H9 (cell line): ENCODE results near the gene MAP2. TPM values are rescaled to one million over a fixed set of nuclear protein-coding genes. Genes with fewer than 3 reads are reported as not detected.

Experiments used
- DNase-seq: peaks from one replicate; pipeline ENCODE4 v3.0.0-alpha.2; 2017
- H2AFZ ChIP-seq: one replicate; pipeline ENCODE4 v1.6.1; 2013; ENCODE audit warnings: mild to moderate bottlenecking, low read length, control low read depth, moderate library complexity
- H2AK5ac ChIP-seq: 2 replicates; pipeline ENCODE4 v1.6.1; 2013; ENCODE audit warnings: low read length, control low read depth, mixed read lengths; ENCODE audit not compliant: insufficient read length
- H2BK120ac ChIP-seq: one replicate; pipeline ENCODE4 v1.6.1; 2013; ENCODE audit warnings: low read depth, mild to moderate bottlenecking, low read length, control low read depth, inconsistent platforms; ENCODE audit not compliant: poor library complexity, severe bottlenecking
- H2BK12ac ChIP-seq: 2 replicates; pipeline ENCODE4 v1.6.1; 2013; ENCODE audit warnings: low read length, control low read depth, mixed read lengths, low read depth; ENCODE audit not compliant: insufficient read length
- H2BK15ac ChIP-seq: 2 replicates; pipeline ENCODE4 v1.6.1; 2013; ENCODE audit warnings: low read depth, low read length, control low read depth
- H2BK20ac ChIP-seq: one replicate; pipeline ENCODE4 v1.6.1; 2013; ENCODE audit warnings: low read depth, mild to moderate bottlenecking, low read length, control low read depth, inconsistent platforms; ENCODE audit not compliant: poor library complexity, severe bottlenecking
- H2BK5ac ChIP-seq: 2 replicates; pipeline ENCODE4 v1.6.1; 2013; ENCODE audit warnings: low read length, control low read depth, mixed read lengths; ENCODE audit not compliant: insufficient read length
- H3K14ac ChIP-seq: 2 replicates; pipeline ENCODE4 v1.6.1; 2013; ENCODE audit warnings: low read length, control low read depth; ENCODE audit not compliant: insufficient read depth
- H3K18ac ChIP-seq: 2 replicates; pipeline ENCODE4 v1.6.1; 2013; ENCODE audit warnings: low read depth, mild to moderate bottlenecking, mixed read lengths, low read length, control low read depth; ENCODE audit not compliant: insufficient read length
- H3K23ac ChIP-seq: 2 replicates; pipeline ENCODE4 v1.6.1; 2013; ENCODE audit warnings: low read length, control low read depth, mixed read lengths, low read depth; ENCODE audit not compliant: insufficient read length
- H3K23me2 ChIP-seq: 2 replicates; pipeline ENCODE4 v1.6.1; 2013; ENCODE audit warnings: low read depth, mild to moderate bottlenecking, mixed read lengths, low read length, control low read depth; ENCODE audit not compliant: insufficient read length, poor library complexity, severe bottlenecking
- H3K27ac ChIP-seq: 2 replicates; pipeline ENCODE4 v1.5.1; 2013; ENCODE audit warnings: low read length, control low read depth, mixed read lengths, low read depth; ENCODE audit not compliant: insufficient read length
- H3K27me3 ChIP-seq: 2 replicates; pipeline ENCODE4 v1.6.1; 2013; ENCODE audit warnings: low read length, control low read depth, inconsistent platforms; ENCODE audit not compliant: insufficient read depth
- H3K4ac ChIP-seq: 2 replicates; pipeline ENCODE4 v1.6.1; 2013; ENCODE audit warnings: low read depth, mild to moderate bottlenecking, control low read depth, inconsistent platforms, low read length, moderate library complexity
- H3K4me1 ChIP-seq: 2 replicates; pipeline ENCODE4 v1.6.1; 2013; ENCODE audit warnings: low read length, control low read depth, inconsistent platforms; ENCODE audit not compliant: insufficient read depth
- H3K4me2 ChIP-seq: 2 replicates; pipeline ENCODE4 v1.6.1; 2013; ENCODE audit warnings: low read length, control low read depth, mixed read lengths; ENCODE audit not compliant: insufficient read length, insufficient read depth
- H3K56ac ChIP-seq: 2 replicates; pipeline ENCODE4 v1.6.1; 2013; ENCODE audit warnings: low read depth, mild to moderate bottlenecking, mixed read lengths, low read length, control low read depth; ENCODE audit not compliant: insufficient read length
- H3K79me1 ChIP-seq: 2 replicates; pipeline ENCODE4 v1.6.1; 2013; ENCODE audit warnings: low read depth, mild to moderate bottlenecking, moderate library complexity, low read length, control low read depth, inconsistent platforms; ENCODE audit not compliant: insufficient read depth, poor library complexity, severe bottlenecking
- H3K79me2 ChIP-seq: 2 replicates; pipeline ENCODE4 v1.6.1; 2013; ENCODE audit warnings: low read length, control low read depth, inconsistent platforms; ENCODE audit not compliant: insufficient read depth
- H3K9ac ChIP-seq: 2 replicates; pipeline ENCODE4 v1.6.1; 2013; ENCODE audit warnings: low read length, control low read depth, mixed read lengths; ENCODE audit not compliant: insufficient read length; ENCODE audit errors: extremely low read depth
- H3K9me3 ChIP-seq: one replicate; pipeline ENCODE4 v1.6.1; 2013; ENCODE audit warnings: low read depth, low read length, inconsistent platforms; ENCODE audit not compliant: control insufficient read depth
- H3T11ph ChIP-seq: one replicate; pipeline ENCODE4 v1.6.1; 2013; ENCODE audit warnings: mild to moderate bottlenecking, low read length, control low read depth, inconsistent platforms
- H4K20me1 ChIP-seq: one replicate; pipeline ENCODE4 v1.6.1; 2013; ENCODE audit not compliant: control insufficient read depth, insufficient read length, insufficient read depth
- H4K5ac ChIP-seq: 2 replicates; pipeline ENCODE4 v1.6.1; 2013; ENCODE audit warnings: low read depth, mild to moderate bottlenecking, mixed read lengths, low read length, control low read depth; ENCODE audit not compliant: insufficient read length
- H4K8ac ChIP-seq: replicated peaks from 2 replicates; pipeline ENCODE4 v1.6.1; 2013; ENCODE audit warnings: low read length, control low read depth, mixed read lengths, low read depth; ENCODE audit not compliant: insufficient read length
- H4K91ac ChIP-seq: 2 replicates; pipeline ENCODE4 v1.6.1; 2013; ENCODE audit warnings: low read depth, mild to moderate bottlenecking, moderate library complexity, mixed read lengths, low read length, control low read depth; ENCODE audit not compliant: insufficient read length
- H3K27ac Mint-ChIP-seq, 3 experiments: 2 replicates in 2 of 3; 3 replicates in 1 of 3; pipeline ENCODE4 v1.8.0; 2020 to 2021; ENCODE audit warnings: mixed read lengths in 3 of 3, mild to moderate bottlenecking in 1 of 3, moderate library complexity in 1 of 3
- H3K27me3 Mint-ChIP-seq: 2 replicates; pipeline ENCODE4 v1.8.0; 2021; ENCODE audit warnings: low read depth, mild to moderate bottlenecking, moderate library complexity, mixed read lengths
- H3K36me3 Mint-ChIP-seq, 3 experiments: 2 replicates in 2 of 3; 3 replicates in 1 of 3; pipeline ENCODE4 v1.8.0; 2020 to 2021; ENCODE audit warnings: low read depth in 3 of 3, mixed read lengths in 3 of 3; ENCODE audit not compliant: insufficient read depth in 1 of 3
- H3K4me1 Mint-ChIP-seq, 2 experiments: 2 replicates each; pipeline ENCODE4 v1.8.0; 2020; ENCODE audit warnings: mixed read lengths in 2 of 2
- H3K4me3 Mint-ChIP-seq, 2 experiments: 2 replicates in 1 of 2; 3 replicates in 1 of 2; pipeline ENCODE4 v1.8.0; 2020 to 2021; ENCODE audit warnings: mild to moderate bottlenecking in 2 of 2, mixed read lengths in 2 of 2, moderate library complexity in 1 of 2
- H3K9me3 Mint-ChIP-seq, 2 experiments: 2 replicates in 1 of 2; 3 replicates in 1 of 2; pipeline ENCODE4 v1.8.0; 2020; ENCODE audit warnings: mild to moderate bottlenecking in 2 of 2, mixed read lengths in 2 of 2, moderate library complexity in 1 of 2
- CTCF ChIP-seq: fragments of 200-600 bp; sonication (generic); conservative IDR thresholded peaks from 3 replicates; pipeline ENCODE4 v1.8.0; 2021; ENCODE audit warnings: antibody characterized with exemption, mild to moderate bottlenecking
- WGBS: extraction: QIAGEN DNeasy Blood & Tissue Kit; methylation state at CpG from one replicate; pipeline ENCODE4 v1.1.7; 2013; ENCODE audit warnings: missing lambda C conversion rate, low lambda C conversion rate, mixed read lengths; ENCODE audit not compliant: insufficient read length; ENCODE audit errors: extremely low coverage; 5-methylcytosine and 5-hydroxymethylcytosine counted together
- total RNA-seq: library from RNA; stranded (reverse); gene quantifications from 2 replicates; pipeline ENCODE4 v1.2.1, GENCODE V29; 2021

Gene MAP2
- total RNA-seq, 1 experiment from 2014 or later: 0.87 TPM

GRCh38 chr2:209472871-209473270 lies 49.0 kb downstream of the MAP2 start:
- H4K91ac ChIP-seq: no peak overlapping the region
- H4K5ac ChIP-seq: no peak overlapping the region
- H4K8ac ChIP-seq: no peak overlapping the region
- H3K79me1 ChIP-seq: no peaks in the 10 kb centered on the region
- H3K9me3 ChIP-seq: no peaks in the 10 kb centered on the region
- no peak overlapping the region for H3K14ac ChIP-seq
- H3K23me2 ChIP-seq: no peaks in the 10 kb centered on the region
- no peaks in the 10 kb centered on the region for H3K27me3 ChIP-seq
- H2BK15ac ChIP-seq: no peak overlapping the region
- H3K27ac ChIP-seq: no peak overlapping the region
- DNase-seq: no peak
- no peak overlapping the region for H3K4me3 Mint-ChIP-seq
- no peaks in the 10 kb centered on the region for H4K20me1 ChIP-seq
- no peaks in the 10 kb centered on the region; the same call in 1 of the 2 replicates for H3K4me1 ChIP-seq
- H2AFZ ChIP-seq: no peak overlapping the region
- H3K9me3 Mint-ChIP-seq: no peaks in the 10 kb centered on the region
- TF ChIP-seq CTCF: no peak
- no peak overlapping the region for H3K4me2 ChIP-seq
- H3T11ph ChIP-seq: no peak overlapping the region
- WGBS: no CpG with 5 or more reads among the region's 2 CpGs
- H3K23ac ChIP-seq: no peak overlapping the region
- H3K4me1 Mint-ChIP-seq: peaks cover 10 to 18% of the 10 kb centered on the region in 2 experiments
- H2BK20ac ChIP-seq: no peak overlapping the region
- H3K9ac ChIP-seq: no peak overlapping the region
- peak overlapping the region in 1 of 3 experiments; percentile 8; a peak in 1 of 7 replicates for H3K27ac Mint-ChIP-seq
- no peak overlapping the region for H3K18ac ChIP-seq
- H3K36me3 Mint-ChIP-seq: no peaks in the 10 kb centered on the region
- no peak overlapping the region for H2BK120ac ChIP-seq
- H3K79me2 ChIP-seq: no peaks in the 10 kb centered on the region
- no peak overlapping the region for H3K4ac ChIP-seq
- H3K56ac ChIP-seq: no peak overlapping the region
- no peak overlapping the region for H2AK5ac ChIP-seq
- no peak overlapping the region for H2BK12ac ChIP-seq
- peaks cover 1% of the 10 kb centered on the region; the same call in 1 of the 2 replicates for H3K27me3 Mint-ChIP-seq
- no peak overlapping the region for H2BK5ac ChIP-seq
